Measurements from ENCODE around the gene SMAD4. TPM values are rescaled to one million over a fixed set of nuclear protein-coding genes. Genes with fewer than 3 reads are reported as not detected.

Gene SMAD4
- total and polyA plus RNA-seq, 2 experiments from 2014 or later, result 41.9 to 103 TPM

GRCh38 chr18:51097021-51097822, 67.2 kb downstream of the SMAD4 start:
- no peaks in the 10 kb centered on the region for H3K27me3 Mint-ChIP-seq (ENCODE audit: insufficient read depth, low read depth, poor library complexity)
- no peaks in the 10 kb centered on the region for H3K9me2 ChIP-seq (ENCODE audit: insufficient read depth)
- H3K36me3 Mint-ChIP-seq (ENCODE audit: low read depth), result peaks cover 6% of the 10 kb centered on the region; the same call in 2 of the 3 replicates
- no peak overlapping the region for H3K27ac Mint-ChIP-seq
- DNase-seq (ENCODE audit: low spot score), result no peak
- peaks cover 3% of the 10 kb centered on the region; the same call in 2 of the 3 replicates for H3K9me3 Mint-ChIP-seq
- TF ChIP-seq EZH2 (IDR thresholded peaks at IDR 0.05; ENCODE audit: low read depth, unreplicated experiment) (no peak), ZNF331 (CRISPR knock-in tag; IDR thresholded peaks at IDR 0.05; ENCODE audit: low read depth) (no peak), NANOG (IDR thresholded peaks at IDR 0.05; ENCODE audit: borderline replicate concordance) (no peak), POLR2AphosphoS5 (IDR thresholded peaks at IDR 0.05; ENCODE audit: low read depth) (no peak), ZNF114 (CRISPR knock-in tag; IDR thresholded peaks at IDR 0.05) (no peak), CREB1 (CRISPR knock-in tag; IDR thresholded peaks at IDR 0.05; ENCODE audit: low read depth) (no peak)
- TF ChIP-seq, protein P1, sequence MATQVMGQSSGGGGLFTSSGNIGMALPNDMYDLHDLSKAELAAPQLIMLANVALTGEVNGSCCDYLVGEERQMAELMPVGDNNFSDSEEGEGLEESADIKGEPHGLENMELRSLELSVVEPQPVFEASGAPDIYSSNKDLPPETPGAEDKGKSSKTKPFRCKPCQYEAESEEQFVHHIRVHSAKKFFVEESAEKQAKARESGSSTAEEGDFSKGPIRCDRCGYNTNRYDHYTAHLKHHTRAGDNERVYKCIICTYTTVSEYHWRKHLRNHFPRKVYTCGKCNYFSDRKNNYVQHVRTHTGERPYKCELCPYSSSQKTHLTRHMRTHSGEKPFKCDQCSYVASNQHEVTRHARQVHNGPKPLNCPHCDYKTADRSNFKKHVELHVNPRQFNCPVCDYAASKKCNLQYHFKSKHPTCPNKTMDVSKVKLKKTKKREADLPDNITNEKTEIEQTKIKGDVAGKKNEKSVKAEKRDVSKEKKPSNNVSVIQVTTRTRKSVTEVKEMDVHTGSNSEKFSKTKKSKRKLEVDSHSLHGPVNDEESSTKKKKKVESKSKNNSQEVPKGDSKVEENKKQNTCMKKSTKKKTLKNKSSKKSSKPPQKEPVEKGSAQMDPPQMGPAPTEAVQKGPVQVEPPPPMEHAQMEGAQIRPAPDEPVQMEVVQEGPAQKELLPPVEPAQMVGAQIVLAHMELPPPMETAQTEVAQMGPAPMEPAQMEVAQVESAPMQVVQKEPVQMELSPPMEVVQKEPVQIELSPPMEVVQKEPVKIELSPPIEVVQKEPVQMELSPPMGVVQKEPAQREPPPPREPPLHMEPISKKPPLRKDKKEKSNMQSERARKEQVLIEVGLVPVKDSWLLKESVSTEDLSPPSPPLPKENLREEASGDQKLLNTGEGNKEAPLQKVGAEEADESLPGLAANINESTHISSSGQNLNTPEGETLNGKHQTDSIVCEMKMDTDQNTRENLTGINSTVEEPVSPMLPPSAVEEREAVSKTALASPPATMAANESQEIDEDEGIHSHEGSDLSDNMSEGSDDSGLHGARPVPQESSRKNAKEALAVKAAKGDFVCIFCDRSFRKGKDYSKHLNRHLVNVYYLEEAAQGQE (IDR thresholded peaks at IDR 0.05; ENCODE audit: unreplicated experiment), result no peak
- TF ChIP-seq, protein P2, sequence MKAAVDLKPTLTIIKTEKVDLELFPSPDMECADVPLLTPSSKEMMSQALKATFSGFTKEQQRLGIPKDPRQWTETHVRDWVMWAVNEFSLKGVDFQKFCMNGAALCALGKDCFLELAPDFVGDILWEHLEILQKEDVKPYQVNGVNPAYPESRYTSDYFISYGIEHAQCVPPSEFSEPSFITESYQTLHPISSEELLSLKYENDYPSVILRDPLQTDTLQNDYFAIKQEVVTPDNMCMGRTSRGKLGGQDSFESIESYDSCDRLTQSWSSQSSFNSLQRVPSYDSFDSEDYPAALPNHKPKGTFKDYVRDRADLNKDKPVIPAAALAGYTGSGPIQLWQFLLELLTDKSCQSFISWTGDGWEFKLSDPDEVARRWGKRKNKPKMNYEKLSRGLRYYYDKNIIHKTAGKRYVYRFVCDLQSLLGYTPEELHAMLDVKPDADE (IDR thresholded peaks at IDR 0.05), result no peak
- ATAC-seq, result no peak
- no peaks in the 10 kb centered on the region for H3K4me1 ChIP-seq (ENCODE audit: insufficient read depth)
- H3K79me2 ChIP-seq (replicated peaks; ENCODE audit: insufficient read depth), result no peaks in the 10 kb centered on the region
- no peak overlapping the region for H3K4me3 Mint-ChIP-seq
- H3K27ac ChIP-seq (ENCODE audit: low read depth), result no peak overlapping the region
- H3K27me3 ChIP-seq (ENCODE audit: insufficient read depth), result no peaks in the 10 kb centered on the region
- no peaks in the 10 kb centered on the region for H3F3A ChIP-seq (replicated peaks; ENCODE audit: low read depth)
- no peak overlapping the region for H3K4me3 ChIP-seq
- H2AFZ ChIP-seq, result no peak overlapping the region
- no peaks in the 10 kb centered on the region for H3K4me1 Mint-ChIP-seq
- no peaks in the 10 kb centered on the region for H4K20me1 ChIP-seq (replicated peaks; ENCODE audit: insufficient read depth)
- H3K36me3 ChIP-seq (ENCODE audit: insufficient read depth), result no peaks in the 10 kb centered on the region
- no peak overlapping the region for H3K4me2 ChIP-seq

DNA sequence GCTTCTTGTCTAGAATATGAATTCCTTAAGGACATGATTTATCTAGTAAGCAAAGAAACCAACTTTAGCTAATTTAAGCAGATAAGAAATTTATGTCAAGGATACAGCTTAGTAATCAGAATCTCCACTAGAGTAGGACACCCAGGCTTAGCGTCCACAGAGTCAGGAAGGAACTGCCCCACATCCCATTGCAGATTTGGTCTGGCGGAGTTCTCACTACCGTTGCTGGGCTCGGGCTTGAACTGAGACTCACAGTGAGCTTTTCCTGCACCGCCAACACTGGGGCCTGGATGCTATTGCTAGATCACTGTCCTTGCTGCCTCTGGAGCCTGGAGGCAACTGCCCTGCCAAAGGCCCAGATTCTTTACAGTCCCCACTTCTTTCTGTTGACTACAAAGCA, 68.1 kb downstream of the SMAD4 start:
- no peak overlapping the region for H3K4me2 ChIP-seq
- H3K27me3 ChIP-seq (ENCODE audit: insufficient read depth), result no peaks in the 10 kb centered on the region
- no peak for DNase-seq (ENCODE audit: low spot score)
- no peak overlapping the region for H3K4me3 ChIP-seq
- Mint-ChIP-seq H3K27ac (no peak overlapping the region), H3K36me3 (ENCODE audit: low read depth) (peaks cover 11% of the 10 kb centered on the region; the same call in 2 of the 3 replicates), H3K9me3 (peaks cover 8% of the 10 kb centered on the region; the same call in 2 of the 3 replicates), H3K4me3 (no peak overlapping the region), H3K27me3 (ENCODE audit: insufficient read depth, low read depth, poor library complexity) (no peaks in the 10 kb centered on the region), H3K4me1 (no peaks in the 10 kb centered on the region)
- no peaks in the 10 kb centered on the region for H3F3A ChIP-seq (replicated peaks; ENCODE audit: low read depth)
- no peaks in the 10 kb centered on the region for H3K36me3 ChIP-seq (ENCODE audit: insufficient read depth)
- H3K9me2 ChIP-seq (ENCODE audit: insufficient read depth), result no peaks in the 10 kb centered on the region
- H3K27ac ChIP-seq (ENCODE audit: low read depth), result no peak overlapping the region
- no peak for ATAC-seq
- H3K4me1 ChIP-seq (ENCODE audit: insufficient read depth), result no peaks in the 10 kb centered on the region
- no peak overlapping the region for H2AFZ ChIP-seq
- H4K20me1 ChIP-seq (replicated peaks; ENCODE audit: insufficient read depth), result no peaks in the 10 kb centered on the region
- H3K79me2 ChIP-seq (replicated peaks; ENCODE audit: insufficient read depth), result no peaks in the 10 kb centered on the region
- TF ChIP-seq CREB1 (CRISPR knock-in tag; IDR thresholded peaks at IDR 0.05; ENCODE audit: low read depth) (no peak), EZH2 (IDR thresholded peaks at IDR 0.05; ENCODE audit: low read depth, unreplicated experiment) (no peak), POLR2AphosphoS5 (IDR thresholded peaks at IDR 0.05; ENCODE audit: low read depth) (no peak), EZH2phosphoT487 (IDR thresholded peaks at IDR 0.05; ENCODE audit: unreplicated experiment) (no peak)
- TF ChIP-seq, protein P1 (IDR thresholded peaks at IDR 0.05; ENCODE audit: unreplicated experiment), result no peak
